HepG2 (cell line): Measurements from ENCODE around the gene SLC25A28. TPM values are rescaled to one million over a fixed set of nuclear protein-coding genes. Genes with fewer than 3 reads are reported as not detected.

Experiments used
- AHDC1 ChIP-seq: sonication (generic); formaldehyde crosslinking; IDR thresholded peaks from 2 replicates; pipeline ENCODE4 v1.5.1; 2020; ENCODE audit warnings: mild to moderate bottlenecking, missing genetic modification reagents, borderline replicate concordance
- CCDC6 ChIP-seq: sonication (generic); formaldehyde crosslinking; IDR thresholded peaks from 2 replicates; pipeline ENCODE4 v1.8.1; 2022; ENCODE audit warnings: mild to moderate bottlenecking, missing genetic modification reagents, moderate library complexity
- E2F1 ChIP-seq: sonication (generic); formaldehyde crosslinking; IDR thresholded peaks from 2 replicates; pipeline ENCODE4 v1.5.0; 2020; ENCODE audit warnings: missing genetic modification reagents
- MIER2 ChIP-seq: IDR thresholded peaks from 2 replicates; pipeline ENCODE4 v1.6.1; 2016; ENCODE audit warnings: missing biosample characterization, missing genetic modification reagents
- NKX3-1 ChIP-seq: sonication (generic); formaldehyde crosslinking; IDR thresholded peaks from 2 replicates; pipeline ENCODE4 v1.5.0; 2020; ENCODE audit warnings: missing genetic modification reagents
- REPIN1 ChIP-seq: sonication (generic); formaldehyde crosslinking; IDR thresholded peaks from 2 replicates; pipeline ENCODE4 v1.8.0; 2022; ENCODE audit warnings: missing genetic modification reagents, low read depth, mild to moderate bottlenecking, borderline replicate concordance
- THAP8 ChIP-seq: sonication (generic); formaldehyde crosslinking; IDR thresholded peaks from 2 replicates; pipeline ENCODE4 v1.5.1; 2020; ENCODE audit warnings: missing genetic modification reagents, mild to moderate bottlenecking, borderline replicate concordance
- ZBTB4 ChIP-seq: sonication (generic); formaldehyde crosslinking; IDR thresholded peaks from 2 replicates; pipeline ENCODE4 v1.4.0; 2020; ENCODE audit warnings: missing genetic modification reagents, mild to moderate bottlenecking, borderline replicate concordance
- ZBTB8A ChIP-seq: sonication (generic); formaldehyde crosslinking; IDR thresholded peaks from 2 replicates; pipeline ENCODE4 v1.4.0; 2020; ENCODE audit warnings: mild to moderate bottlenecking, low read depth, missing genetic modification reagents, borderline replicate concordance
- ZFP36L1 ChIP-seq: sonication (generic); formaldehyde crosslinking; IDR thresholded peaks from 2 replicates; pipeline ENCODE4 v1.8.0; 2022; ENCODE audit warnings: mild to moderate bottlenecking, missing genetic modification reagents, moderate library complexity
- ZFP41 ChIP-seq: sonication (generic); formaldehyde crosslinking; IDR thresholded peaks from 2 replicates; pipeline ENCODE4 v1.4.0; 2020; ENCODE audit warnings: mild to moderate bottlenecking, missing genetic modification reagents, borderline replicate concordance
- ZNF329 ChIP-seq: sonication (generic); formaldehyde crosslinking; IDR thresholded peaks from 2 replicates; pipeline ENCODE4 v1.9.0; 2021; ENCODE audit warnings: low read depth, mild to moderate bottlenecking, missing genetic modification reagents
- ZNF333 ChIP-seq: sonication (generic); formaldehyde crosslinking; IDR thresholded peaks from 2 replicates; pipeline ENCODE4 v1.4.0; 2020; ENCODE audit warnings: mild to moderate bottlenecking, missing genetic modification reagents, borderline replicate concordance
- ZNF337 ChIP-seq: sonication (generic); formaldehyde crosslinking; IDR thresholded peaks from 2 replicates; pipeline ENCODE4 v1.5.1; 2020; ENCODE audit warnings: missing genetic modification reagents, low read depth, mild to moderate bottlenecking, borderline replicate concordance
- ZNF761 ChIP-seq: sonication (generic); formaldehyde crosslinking; conservative IDR thresholded peaks from 2 replicates; pipeline ENCODE4 v1.4.0; 2020; ENCODE audit warnings: mild to moderate bottlenecking, missing genetic modification reagents
- ZNF839 ChIP-seq: sonication (generic); formaldehyde crosslinking; IDR thresholded peaks from 2 replicates; pipeline ENCODE4 v1.4.0; 2020; ENCODE audit warnings: missing genetic modification reagents, mild to moderate bottlenecking, borderline replicate concordance
- polyA plus RNA-seq, 8 experiments: library from polyadenylated mRNA; depleted of rRNA in 3 of 8; stranded (reverse) in 7 of 8; unstranded in 1 of 8; fragments of >200 nt; fragmentation: Illumina TruSeq in 4 of 8; extraction: Trizol in 4 of 8; gene quantifications; 2 replicates each; pipeline versions ENCODE4 v1.2.1 to v1.2.3, GENCODE V29; 2011 to 2016; ENCODE audit warnings: low read depth in 4 of 8, missing spikeins in 1 of 8, mixed read lengths in 1 of 8; ENCODE audit not compliant: insufficient read depth in 1 of 8
- total RNA-seq, 5 experiments: library from RNA; depleted of rRNA; stranded (reverse); fragments of >200 nt; fragmentation: Illumina TruSeq; extraction: Trizol; gene quantifications; 2 replicates each; pipeline ENCODE4 v1.2.3, GENCODE V29; 2016; ENCODE audit warnings: low read depth in 1 of 5

The SLC25A28 gene
- total and polyA plus RNA-seq, 2 of the 13 experiments (the other 11 are each of a cell fraction or from before 2014, with no cell fraction given), result 15.2 to 41.0 TPM

- TF ChIP-seq AHDC1 (peak; percentile 75; the same call in 1 of the 2 replicates), ZFP36L1 (no peak), ZNF333 (CRISPR knock-in tag) (0 out of 2 replicates have a peak, but pooled peaks have one; percentile 56), MIER2 (peak; percentile 31; the same call in 1 of the 2 replicates), ZBTB4 (CRISPR knock-in tag) (peak; percentile 70; the same call in 1 of the 2 replicates), REPIN1 (CRISPR knock-in tag) (peak; percentile 83), THAP8 (CRISPR knock-in tag) (peak; percentile 72; the same call in 1 of the 2 replicates), CCDC6 (CRISPR knock-in tag) (no peak), ZNF337 (CRISPR knock-in tag) (peak; percentile 90), ZFP41 (CRISPR knock-in tag) (0 out of 2 replicates have a peak, but pooled peaks have one; percentile 41), NKX3-1 (CRISPR knock-in tag) (0 out of 2 replicates have a peak, but pooled peaks have one; percentile 65), E2F1 (peak; percentile 93), ZBTB8A (CRISPR knock-in tag) (peak; percentile 73; the same call in 1 of the 2 replicates), ZNF839 (peak; percentile 60; the same call in 1 of the 2 replicates), ZNF761 (CRISPR knock-in tag) (peak; percentile 49; the same call in 1 of the 2 replicates), ZNF329 (CRISPR knock-in tag) (0 out of 2 replicates have a peak, but pooled peaks have one; percentile 38)
Measured at GRCh38 chr10:99620711-99621453, 643 bp upstream of the SLC25A28 start (continued).
